Panc1 (cell line): Measurements from ENCODE around the gene ZBED6. TPM values are rescaled to one million over a fixed set of nuclear protein-coding genes. Genes with fewer than 3 reads are reported as not detected.

Source experiments
- ATAC-seq: fragments of 200-7000 bp; cut with Tn5 transposase; 2 replicates; pipeline ENCODE4 v1.9.1; 2020; ENCODE audit warnings: mild to moderate bottlenecking, moderate library complexity
- BruUV-seq: library from RNA; stranded (reverse); fragments of 400-500 nt; replicated peaks from 2 replicates; lab custom pipeline; 2021; lab: Mats Ljungman, UMichigan
- CTCF ChIA-PET: fragments of 300-600 bp; sonication (Branson Sonifier 250); formaldehyde crosslinking; loops from one replicate; lab custom pipeline; 2022; ENCODE audit warnings: antibody characterized with exemption; lab: Charles Lee
- POLR2A ChIA-PET: fragments of 300-600 bp; sonication (Branson Sonifier 250); formaldehyde crosslinking; loops from one replicate; lab custom pipeline; 2022; ENCODE audit warnings: antibody characterized with exemption; lab: Charles Lee
- DNase-seq: peaks from one replicate; pipeline ENCODE4 v3.0.0-alpha.2; 2010; ENCODE audit warnings: low read depth, low spot score
- H3K27ac ChIP-seq: 2 replicates; pipeline ENCODE4 v1.5.1; 2011; ENCODE audit warnings: mild to moderate bottlenecking, low read length, inconsistent platforms
- H3K27me3 ChIP-seq: fragments of 200-500 bp; sonication (Bioruptor generic); 2 replicates; pipeline ENCODE4 v1.6.0; 2014; ENCODE audit warnings: low read length, inconsistent platforms; ENCODE audit not compliant: control insufficient read depth, insufficient read depth
- H3K36me3 ChIP-seq: fragments of 200-500 bp; sonication (Bioruptor generic); 2 replicates; pipeline ENCODE4 v1.5.1; 2014; ENCODE audit warnings: inconsistent platforms, mild to moderate bottlenecking, low read length, moderate library complexity; ENCODE audit not compliant: control insufficient read depth, insufficient read depth
- H3K4me1 ChIP-seq: 2 replicates; pipeline ENCODE4 v1.5.1; 2011; ENCODE audit warnings: inconsistent platforms, mild to moderate bottlenecking, low read length, moderate library complexity; ENCODE audit not compliant: control insufficient read depth, insufficient read depth
- H3K4me3 ChIP-seq, 2 experiments: 2 replicates each; pipeline ENCODE4 v1.5.1; 2011 to 2012; ENCODE audit warnings: low read depth in 2 of 2, low read length in 2 of 2, mild to moderate bottlenecking in 2 of 2, inconsistent platforms in 1 of 2, moderate library complexity in 1 of 2
- H3K9me3 ChIP-seq: fragments of 200-500 bp; sonication (Bioruptor generic); 2 replicates; pipeline ENCODE4 v1.5.1; 2014; ENCODE audit warnings: low read depth, mild to moderate bottlenecking, inconsistent platforms, low read length, moderate library complexity; ENCODE audit not compliant: control insufficient read depth, insufficient read depth
- CTCF ChIP-seq: fragments of 450-650 bp; IDR thresholded peaks from 2 replicates; pipeline ENCODE4 v1.5.1; 2017; ENCODE audit warnings: mild to moderate bottlenecking
- POLR2AphosphoS5 ChIP-seq: IDR thresholded peaks from 2 replicates; pipeline ENCODE4 v1.6.1; 2012; ENCODE audit warnings: mild to moderate bottlenecking, low read depth, low read length, moderate library complexity
- REST ChIP-seq, 2 experiments: IDR thresholded peaks; 2 replicates each; pipeline ENCODE4 v1.6.1; 2011 to 2012; ENCODE audit warnings: low read depth in 2 of 2, control low read depth in 1 of 2, low read length in 1 of 2, mild to moderate bottlenecking in 1 of 2, moderate library complexity in 1 of 2; ENCODE audit not compliant: insufficient read depth in 1 of 2
- SIN3A ChIP-seq: IDR thresholded peaks from 2 replicates; pipeline ENCODE4 v1.6.1; 2012; ENCODE audit warnings: low read depth, mild to moderate bottlenecking, low read length, moderate library complexity, borderline replicate concordance; ENCODE audit not compliant: insufficient read depth
- TCF7L2 ChIP-seq: IDR thresholded peaks from 2 replicates; pipeline ENCODE4 v1.6.1; 2011; ENCODE audit warnings: mild to moderate bottlenecking, low read depth, low read length, inconsistent platforms
- in situ Hi-C: cut with HindIII; loops from 2 replicates; pipeline ENCODE4 v1.10.0; 2016; ENCODE audit warnings: low sequenced_read_pairs, low pct_unique_long_range_greater_than_20kb
- intact Hi-C: fragments of 100-400 bp; cut with micrococcal nuclease; formaldehyde crosslinking; loops from one replicate; pipeline ENCODE4 v1.10.0; 2022; ENCODE audit not compliant: unreplicated experiment
- total RNA-seq: library from RNA; stranded (reverse); gene quantifications from one replicate; pipeline ENCODE4 v1.2.1, GENCODE V29; 2021; ENCODE audit not compliant: unreplicated experiment

Gene ZBED6
- total RNA-seq, 1 experiment from 2014 or later = 39.8 TPM

DNA sequence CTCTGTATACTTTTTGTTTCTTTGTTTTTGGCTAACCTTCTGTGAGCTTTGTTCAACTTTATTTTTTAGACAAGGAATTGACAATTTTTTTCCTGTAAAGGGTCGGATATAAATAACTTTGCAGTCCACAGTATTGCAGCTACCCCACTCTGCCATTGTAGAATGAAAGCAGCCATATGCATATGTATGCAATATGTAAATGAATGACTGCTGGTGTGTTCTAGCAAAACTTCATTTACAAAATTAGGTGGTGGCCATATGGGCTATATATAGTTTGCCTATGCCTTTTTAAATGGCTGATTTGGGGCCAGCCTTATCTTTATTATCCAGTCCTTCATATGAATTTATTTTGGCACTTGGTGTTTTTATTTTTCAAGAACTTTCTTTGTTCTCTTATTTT, 48.0 kb downstream of the ZBED6 start:
- TF ChIP-seq SIN3A (no peak), CTCF (no peak), POLR2AphosphoS5 (no peak), TCF7L2 (no peak), REST (IDR thresholded peaks at IDR 0.05; ENCODE audit: insufficient read depth in 1 of 2, low read depth in 2 of 2, low read length in 1 of 2) (no peak)
- Histone ChIP-seq H3K4me3 (no peak overlapping the region), H3K27me3 (no peaks in the 10 kb centered on the region), H3K9me3 (no peaks in the 10 kb centered on the region), H3K36me3 (peaks cover 39% of the 10 kb centered on the region), H3K27ac (no peak overlapping the region), H3K4me1 (no peaks in the 10 kb centered on the region)
- CTCF ChIA-PET = no interaction called here
- ATAC-seq (no peak), DNase-seq (no peak)
- in situ Hi-C loops (no loop called here), intact Hi-C loops (no loop called here)
- no TSS peak for BruUV-seq
- POLR2A ChIA-PET = no interaction called here

Other genes starting within 250 kb of the ZBED6 start
- gene ATP2B4, start 168.8 kb upstream of the ZBED6 start, total RNA-seq = 20.9 TPM
- gene LAX1, start 30.4 kb upstream of the ZBED6 start, total RNA-seq = not detected
- gene ZC3H11A, start within 50 bp of the ZBED6 start, total RNA-seq = 69.6 TPM
- gene SNRPE, start 66.0 kb downstream of the ZBED6 start, total RNA-seq = 217 TPM